ENCODE measurements around the gene DIDO1.

DIDO1 gene

GRCh38 chr20:62966212-62967148 lies 40.2 kb upstream of the DIDO1 start:
- H3K4me3 ChIP-seq (replicated peaks; ENCODE audit: low read depth, low read length) = no peak overlapping the region
- DNase-seq (ENCODE audit: low read depth) = no peak
- TF ChIP-seq CTCF (IDR thresholded peaks at IDR 0.05; ENCODE audit: low read length, missing control alignments) = no peak

GRCh38 chr20:62965363-62965771 lies 39.1 kb upstream of the DIDO1 start:
- no peak overlapping the region for H3K4me3 ChIP-seq (replicated peaks; ENCODE audit: low read depth, low read length)
- no peak for TF ChIP-seq CTCF (IDR thresholded peaks at IDR 0.05; ENCODE audit: low read length, missing control alignments)
- DNase-seq (ENCODE audit: low read depth) = no peak

GRCh38 chr20:62964700-62965099 lies 38.4 kb upstream of the DIDO1 start:
- DNase-seq (ENCODE audit: low read depth) = no peak
- TF ChIP-seq CTCF (IDR thresholded peaks at IDR 0.05; ENCODE audit: low read length, missing control alignments) = no peak
- no peak overlapping the region for H3K4me3 ChIP-seq (replicated peaks; ENCODE audit: low read depth, low read length)

GRCh38 chr20:62963614-62964397 lies 37.5 kb upstream of the DIDO1 start:
- DNase-seq (ENCODE audit: low read depth) = no peak
- no peak for TF ChIP-seq CTCF (IDR thresholded peaks at IDR 0.05; ENCODE audit: low read length, missing control alignments)
- no peak overlapping the region for H3K4me3 ChIP-seq (replicated peaks; ENCODE audit: low read depth, low read length)

- H3K4me3 ChIP-seq (replicated peaks; ENCODE audit: low read depth, low read length) = no peak overlapping the region
- TF ChIP-seq CTCF (IDR thresholded peaks at IDR 0.05; ENCODE audit: low read length, missing control alignments) = no peak
- DNase-seq (ENCODE audit: low read depth) = no peak
These were observed 36.7 kb upstream of the DIDO1 start for GRCh38 chr20:62962891-62963613.

GRCh38 chr20:62962221-62962879 lies 36.0 kb upstream of the DIDO1 start:
- DNase-seq (ENCODE audit: low read depth) = no peak
- TF ChIP-seq CTCF (IDR thresholded peaks at IDR 0.05; ENCODE audit: low read length, missing control alignments) = no peak
- no peak overlapping the region for H3K4me3 ChIP-seq (replicated peaks; ENCODE audit: low read depth, low read length)
